IMR-90 (cell line): ENCODE measurements around the gene RPAIN. TPM values are rescaled to one million over a fixed set of nuclear protein-coding genes. Genes with fewer than 3 reads are reported as not detected.

Experiments
- ATAC-seq: fragments of 200-7000 bp; cut with Tn5 transposase; 2 replicates; pipeline ENCODE4 v1.9.1; 2020; ENCODE audit warnings: low read depth, mild to moderate bottlenecking, moderate library complexity
- Bru-seq: library from RNA; stranded (reverse); fragments of 400-500 nt; gene quantifications from one replicate; lab custom pipeline; 2021; lab: Mats Ljungman, UMichigan
- BruChase-seq, 2 experiments: library from RNA; stranded (reverse); fragments of 400-500 nt; gene quantifications; one replicate each; lab custom pipeline; 2021; lab: Mats Ljungman, UMichigan
- BruUV-seq: library from RNA; stranded (reverse); fragments of 400-500 nt; replicated peaks from 2 replicates; lab custom pipeline; 2021; lab: Mats Ljungman, UMichigan
- CTCF ChIA-PET: fragments of 300-600 bp; formaldehyde crosslinking; extraction: SDS; loops from one replicate; lab custom pipeline; 2021; ENCODE audit warnings: antibody characterized with exemption; lab: Yijun Ruan, JAX
- POLR2A ChIA-PET: fragments of 300-600 bp; sonication (Branson Sonifier 250); formaldehyde crosslinking; loops from one replicate; lab custom pipeline; 2022; ENCODE audit warnings: antibody characterized with exemption; ENCODE audit not compliant: unreplicated experiment; lab: Charles Lee
- DNase-seq: peaks from one replicate; pipeline ENCODE4 v3.0.0; 2013
- H2AFZ ChIP-seq: replicated peaks from 2 replicates; pipeline ENCODE3; 2013; ENCODE audit warnings: low read length, mild to moderate bottlenecking; ENCODE audit not compliant: poor library complexity
- H2AK5ac ChIP-seq: 2 replicates; pipeline ENCODE4 v1.6.1; 2013; ENCODE audit warnings: low read depth, low read length, inconsistent platforms
- H2AK9ac ChIP-seq: replicated peaks from 2 replicates; pipeline ENCODE3; 2013; ENCODE audit warnings: mild to moderate bottlenecking, low read depth, low read length, moderate library complexity; ENCODE audit not compliant: poor library complexity
- H2BK120ac ChIP-seq: 2 replicates; pipeline ENCODE4 v1.6.1; 2013; ENCODE audit warnings: low read depth, low read length, inconsistent platforms
- H2BK15ac ChIP-seq: 3 replicates; pipeline ENCODE4 v1.6.1; 2013; ENCODE audit warnings: low read depth, low read length, inconsistent platforms
- H2BK20ac ChIP-seq: 2 replicates; pipeline ENCODE4 v1.6.1; 2013; ENCODE audit warnings: low read depth, mild to moderate bottlenecking, inconsistent platforms, low read length, moderate library complexity
- H2BK5ac ChIP-seq: 2 replicates; pipeline ENCODE4 v1.6.1; 2013; ENCODE audit warnings: mild to moderate bottlenecking, low read depth, low read length, inconsistent platforms; ENCODE audit not compliant: poor library complexity, severe bottlenecking
- H3K14ac ChIP-seq: replicated peaks from 2 replicates; pipeline ENCODE4 v1.6.1; 2013; ENCODE audit warnings: low read depth, low read length, inconsistent platforms
- H3K18ac ChIP-seq: 2 replicates; pipeline ENCODE4 v1.6.1; 2013; ENCODE audit warnings: low read depth, low read length, control low read depth
- H3K23ac ChIP-seq: 2 replicates; pipeline ENCODE4 v1.6.1; 2013; ENCODE audit warnings: low read depth, low read length, inconsistent platforms
- H3K27ac ChIP-seq: 2 replicates; pipeline ENCODE4 v1.5.1; 2013; ENCODE audit warnings: mild to moderate bottlenecking, control low read depth, low read length; ENCODE audit not compliant: insufficient read depth
- H3K27me3 ChIP-seq: 2 replicates; pipeline ENCODE4 v1.6.1; 2013; ENCODE audit warnings: low read length; ENCODE audit not compliant: control insufficient read depth, insufficient read depth
- H3K36me3 ChIP-seq: 2 replicates; pipeline ENCODE4 v1.6.1; 2013; ENCODE audit warnings: low read length, mixed read lengths; ENCODE audit not compliant: control insufficient read depth, insufficient read depth
- H3K4ac ChIP-seq: 2 replicates; pipeline ENCODE4 v1.6.1; 2013; ENCODE audit warnings: low read depth, low read length, inconsistent platforms
- H3K4me1 ChIP-seq: 2 replicates; pipeline ENCODE4 v1.6.1; 2013; ENCODE audit warnings: low read length, mixed read lengths; ENCODE audit not compliant: control insufficient read depth, insufficient read depth
- H3K4me2 ChIP-seq: 2 replicates; pipeline ENCODE4 v1.6.1; 2013; ENCODE audit warnings: low read depth, mild to moderate bottlenecking, control low read depth, low read length, moderate library complexity
- H3K4me3 ChIP-seq: 2 replicates; pipeline ENCODE4 v1.5.1; 2013; ENCODE audit warnings: low read depth, mild to moderate bottlenecking, control low read depth, low read length, moderate library complexity; ENCODE audit not compliant: insufficient read depth
- H3K56ac ChIP-seq: 2 replicates; pipeline ENCODE4 v1.6.1; 2013; ENCODE audit warnings: low read length, inconsistent platforms; ENCODE audit not compliant: insufficient read depth; ENCODE audit errors: extremely low read depth
- H3K79me1 ChIP-seq, 2 experiments: 2 replicates each; pipeline ENCODE4 v1.6.1; 2013; ENCODE audit warnings: low read length in 2 of 2, inconsistent platforms in 1 of 2, low read depth in 1 of 2
- H3K9ac ChIP-seq: 2 replicates; pipeline ENCODE4 v1.6.1; 2013; ENCODE audit warnings: low read depth, low read length, control low read depth
- H3K9me1 ChIP-seq: 2 replicates; pipeline ENCODE4 v1.6.1; 2013; ENCODE audit warnings: low read length, inconsistent platforms; ENCODE audit not compliant: insufficient read depth
- H3K9me3 ChIP-seq: 2 replicates; pipeline ENCODE4 v1.6.1; 2013; ENCODE audit warnings: low read length; ENCODE audit not compliant: control insufficient read depth, insufficient read depth
- H4K20me1 ChIP-seq: 2 replicates; pipeline ENCODE4 v1.6.1; 2013; ENCODE audit warnings: low read length, inconsistent platforms; ENCODE audit not compliant: insufficient read depth
- H4K5ac ChIP-seq: 2 replicates; pipeline ENCODE4 v1.6.1; 2013; ENCODE audit warnings: mild to moderate bottlenecking, low read depth, low read length, control low read depth
- H4K8ac ChIP-seq, 2 experiments: 2 replicates each; pipeline ENCODE4 v1.6.1; 2013; ENCODE audit warnings: low read depth in 2 of 2, low read length in 2 of 2, control low read depth in 1 of 2, inconsistent platforms in 1 of 2
- H4K91ac ChIP-seq: 2 replicates; pipeline ENCODE4 v1.6.1; 2013; ENCODE audit warnings: low read depth, low read length, inconsistent platforms; ENCODE audit not compliant: insufficient read depth
- CTCF ChIP-seq: conservative IDR thresholded peaks from 2 replicates; pipeline ENCODE4 v1.5.1; 2012; ENCODE audit warnings: mild to moderate bottlenecking, low read depth, low read length, improper control_type of control experiment
- MXI1 ChIP-seq: IDR thresholded peaks from 2 replicates; pipeline ENCODE4 v1.6.1; 2012; ENCODE audit warnings: low read depth, mild to moderate bottlenecking, low read length, moderate library complexity, borderline replicate concordance
- WGBS, 2 experiments: methylation state at CpG; one replicate each; pipeline versions ENCODE4 v1.1.5 to v1.1.7; 2013; ENCODE audit warnings: missing lambda C conversion rate in 2 of 2; ENCODE audit not compliant: insufficient read length in 1 of 2; ENCODE audit errors: extremely low coverage in 2 of 2; 5-methylcytosine and 5-hydroxymethylcytosine counted together
- dilution Hi-C: fragments of 300-500 bp; cut with HindIII; formaldehyde crosslinking; loops from one replicate; pipeline ENCODE4 v1.14.3; 2018; ENCODE audit warnings: low sequenced_read_pairs; ENCODE audit not compliant: unreplicated experiment
- in situ Hi-C: fragments of 300-500 bp; cut with MboI; formaldehyde crosslinking; loops from 3 replicates; pipeline ENCODE4 v1.14.3; 2019; ENCODE audit warnings: low sequenced_read_pairs, inconsistent platforms, mixed read lengths
- intact Hi-C: fragments of 100-400 bp; cut with micrococcal nuclease; formaldehyde crosslinking; loops from 2 replicates; pipeline ENCODE4 v1.10.0; 2022
- long read RNA-seq: library from polyadenylated mRNA; unstranded; transcript quantifications from one replicate; pipeline ENCODE4 v2.0.0, GENCODE V29; 2021; ENCODE audit not compliant: unreplicated experiment
- polyA plus RNA-seq, 3 experiments: library from polyadenylated mRNA; depleted of rRNA; stranded (reverse); fragments of >200 nt; gene quantifications; 2 replicates each; pipeline ENCODE4 v1.2.3, GENCODE V29; 2012; ENCODE audit warnings: low replicate concordance in 1 of 3
- total RNA-seq: library from RNA; depleted of rRNA; stranded (reverse); fragments of >200 nt; gene quantifications from 2 replicates; pipeline ENCODE4 v1.2.3, GENCODE V29; 2012; rRNA removed

RPAIN gene, protein sequence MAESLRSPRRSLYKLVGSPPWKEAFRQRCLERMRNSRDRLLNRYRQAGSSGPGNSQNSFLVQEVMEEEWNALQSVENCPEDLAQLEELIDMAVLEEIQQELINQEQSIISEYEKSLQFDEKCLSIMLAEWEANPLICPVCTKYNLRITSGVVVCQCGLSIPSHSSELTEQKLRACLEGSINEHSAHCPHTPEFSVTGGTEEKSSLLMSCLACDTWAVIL
- 28.7 and 40.0 TPM in 2 replicates for total RNA-seq
- polyA plus RNA-seq (2012; rRNA removed), result 29.0 and 34.9 TPM in 2 replicates
- 19.9 and 22.5 TPM in 2 replicates for polyA plus RNA-seq (2012; cell fraction: cytosol; rRNA removed)
- 21.8 and 91.3 TPM in 2 replicates for polyA plus RNA-seq (2012; cell fraction: nucleus; rRNA removed; ENCODE audit: low replicate concordance)
- Bru-seq, nascent RNA, result percentile 86 among the genes with signal in this experiment
- BruChase-seq, experiment 1, labeled RNA remaining after a 6-hour chase, result percentile 96 among the genes with signal in this experiment
- BruChase-seq, experiment 2, labeled RNA remaining after a 2-hour chase, result percentile 95 among the genes with signal in this experiment
- long read RNA-seq, transcript RPAIN-203 (7 exons, 1,535 nt), result major isoform, 10 of 65 reads
- long read RNA-seq, partial matches to known transcripts, result 1 of 65 reads
- long read RNA-seq, other reads (novel, unspliced or antisense), result 44 of 65 reads

DNA sequence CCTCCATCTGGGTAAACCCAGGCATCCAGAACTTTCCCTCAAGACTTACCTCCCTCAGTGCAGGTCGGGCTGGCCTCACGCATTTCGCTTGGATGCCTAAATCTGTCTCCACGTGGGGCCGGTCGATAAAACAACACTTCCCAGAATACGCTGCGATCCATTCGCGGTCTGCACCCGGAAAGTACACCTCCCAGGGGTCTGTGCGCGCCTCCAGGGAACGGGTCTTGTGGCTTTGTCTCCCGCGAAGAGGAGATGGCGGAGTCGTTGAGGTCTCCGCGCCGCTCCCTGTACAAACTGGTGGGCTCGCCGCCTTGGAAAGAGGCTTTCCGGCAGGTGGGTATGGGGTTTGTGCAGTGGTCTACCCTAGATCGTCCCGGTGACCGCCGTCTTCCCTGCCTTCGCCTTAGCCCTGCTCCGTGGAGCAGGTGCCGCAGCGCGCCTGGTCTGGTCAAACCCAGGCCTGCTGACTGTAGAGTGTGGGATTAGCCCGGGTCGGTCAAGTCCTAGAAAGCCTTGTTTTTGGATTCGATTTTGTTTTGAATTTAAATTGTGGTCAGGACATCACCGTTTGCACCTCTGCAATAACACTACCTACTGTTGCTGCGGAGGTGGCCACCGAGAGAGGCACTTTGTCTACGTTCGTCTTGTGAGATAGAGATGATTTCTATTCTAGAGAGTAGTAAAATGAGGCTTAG, at the start of gene RPAIN:
TSS of gene RPAIN (plus strand) at position 224 of the 695 bp plus-strand sequence. CDS start at position 253, 29 bp downstream.
- H3K4me3 ChIP-seq, result peak within 1 kb of the TSS; percentile 76
- H2BK120ac ChIP-seq, result peak within 1 kb of the TSS; percentile 80
- peak within 1 kb of the TSS; percentile 96 for H3K4me2 ChIP-seq
- peaks cover 7% of the 10 kb centered on the region; the same call in 1 of the 2 replicates for H4K20me1 ChIP-seq
- H3K4me1 ChIP-seq, result peaks cover 2% of the 10 kb centered on the region
- peak within 1 kb of the TSS; percentile 92 for H3K4ac ChIP-seq
- CTCF ChIA-PET, result interaction anchor here (1.3 kb wide), 1 partner anchor 19 kb away, joined by 5 read pairs; the partner anchor contains the start of gene C1QBP
- intact Hi-C loops, result loop anchor here (1.0 to 10.0 kb wide), 2 partner anchors 135 to 171 kb away; partner anchors contain the start of gene RABEP1
- peak within 1 kb of the TSS; percentile 97 for H3K23ac ChIP-seq
- peak within 1 kb of the TSS; percentile 55 for H2BK5ac ChIP-seq
- peak within 1 kb of the TSS; percentile 80 for H3K27ac ChIP-seq
- H3K27me3 ChIP-seq, result no peaks in the 10 kb centered on the region
- H3K9me1 ChIP-seq, result 0 out of 2 replicates have a peak, but pooled peaks cover 8% of the 10 kb centered on the region
- H3K56ac ChIP-seq, result peak within 1 kb of the TSS; percentile 68
- H2BK20ac ChIP-seq, result peak within 1 kb of the TSS; percentile 0; the same call in 1 of the 2 replicates
- no peak for TF ChIP-seq CTCF
- peak; percentile 94 for TF ChIP-seq MXI1
- 0% methylated on average over 3 of the region's 41 CpGs; no CpG with 5 or more reads in 1 of the 2 experiments for WGBS, 2 experiments
- POLR2A ChIA-PET, result no interaction called here
- H3K18ac ChIP-seq, result no peak within 1 kb of the TSS
- H2AK5ac ChIP-seq, result peak within 1 kb of the TSS; percentile 51
- peaks cover 14% of the 10 kb centered on the region for H3K36me3 ChIP-seq
- in situ Hi-C loops, result no loop called here
- no peaks in the 10 kb centered on the region for H3K9me3 ChIP-seq
- H3K9ac ChIP-seq, result peak within 1 kb of the TSS; percentile 84
- H4K91ac ChIP-seq, result peak within 1 kb of the TSS; percentile 80
- no TSS peak for BruUV-seq
- peak within 1 kb of the TSS; percentile 89 for H2AK9ac ChIP-seq
- H2BK15ac ChIP-seq, result no peak within 1 kb of the TSS
- H4K8ac ChIP-seq, result peak within 1 kb of the TSS; percentile 33 to 94
- peaks cover 31 to 67% of the 10 kb centered on the region in 2 experiments for H3K79me1 ChIP-seq
- dilution Hi-C loops, result no loop called here
- peak within 1 kb of the TSS; percentile 100 for H2AFZ ChIP-seq
- H4K5ac ChIP-seq, result peak within 1 kb of the TSS; percentile 51
- DNase-seq (peak; percentile 80), ATAC-seq (peak; percentile 82)
- peak within 1 kb of the TSS; percentile 89 for H3K14ac ChIP-seq
